Measurements from ENCODE around the gene KHK.

GRCh38 chr2:27071990-27072830, 14.4 kb upstream of the KHK start:
- TF ChIP-seq, protein P1, sequence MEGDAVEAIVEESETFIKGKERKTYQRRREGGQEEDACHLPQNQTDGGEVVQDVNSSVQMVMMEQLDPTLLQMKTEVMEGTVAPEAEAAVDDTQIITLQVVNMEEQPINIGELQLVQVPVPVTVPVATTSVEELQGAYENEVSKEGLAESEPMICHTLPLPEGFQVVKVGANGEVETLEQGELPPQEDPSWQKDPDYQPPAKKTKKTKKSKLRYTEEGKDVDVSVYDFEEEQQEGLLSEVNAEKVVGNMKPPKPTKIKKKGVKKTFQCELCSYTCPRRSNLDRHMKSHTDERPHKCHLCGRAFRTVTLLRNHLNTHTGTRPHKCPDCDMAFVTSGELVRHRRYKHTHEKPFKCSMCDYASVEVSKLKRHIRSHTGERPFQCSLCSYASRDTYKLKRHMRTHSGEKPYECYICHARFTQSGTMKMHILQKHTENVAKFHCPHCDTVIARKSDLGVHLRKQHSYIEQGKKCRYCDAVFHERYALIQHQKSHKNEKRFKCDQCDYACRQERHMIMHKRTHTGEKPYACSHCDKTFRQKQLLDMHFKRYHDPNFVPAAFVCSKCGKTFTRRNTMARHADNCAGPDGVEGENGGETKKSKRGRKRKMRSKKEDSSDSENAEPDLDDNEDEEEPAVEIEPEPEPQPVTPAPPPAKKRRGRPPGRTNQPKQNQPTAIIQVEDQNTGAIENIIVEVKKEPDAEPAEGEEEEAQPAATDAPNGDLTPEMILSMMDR (IDR thresholded peaks at IDR 0.05) = no peak
- no peak for TF ChIP-seq POLR2A (IDR thresholded peaks at IDR 0.05)
